GM12872 (cell line): Measurements from ENCODE around the gene RPS6KA1.

Experiments
- TF ChIP-seq, protein P1 (sequence below): IDR thresholded peaks from 3 replicates; pipeline ENCODE4 v1.5.1; 2011; ENCODE audit warnings: low read depth, mild to moderate bottlenecking, low read length, moderate library complexity; ENCODE audit not compliant: insufficient read depth

The RPS6KA1 gene

DNA sequence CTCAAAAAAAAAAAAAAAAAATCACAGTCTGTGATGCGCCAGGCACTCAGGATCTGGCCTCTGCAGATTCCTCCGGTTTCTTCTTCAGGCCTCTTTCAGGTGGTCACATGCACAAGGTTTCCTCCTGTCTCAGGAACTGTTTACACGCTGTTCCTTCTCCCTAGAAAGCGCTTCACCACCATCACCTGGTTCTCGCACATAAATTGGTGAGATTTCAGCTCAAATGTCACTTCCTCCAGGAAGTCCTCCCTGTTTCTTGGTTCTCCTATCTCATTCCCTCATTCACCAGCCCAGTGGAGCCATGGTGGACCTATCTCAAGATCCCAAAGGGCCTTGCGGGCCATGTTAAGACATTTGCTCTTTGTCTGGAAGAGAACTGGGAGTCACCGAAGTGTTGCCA, 30.7 kb upstream of the RPS6KA1 start:
- TF ChIP-seq, protein P1, sequence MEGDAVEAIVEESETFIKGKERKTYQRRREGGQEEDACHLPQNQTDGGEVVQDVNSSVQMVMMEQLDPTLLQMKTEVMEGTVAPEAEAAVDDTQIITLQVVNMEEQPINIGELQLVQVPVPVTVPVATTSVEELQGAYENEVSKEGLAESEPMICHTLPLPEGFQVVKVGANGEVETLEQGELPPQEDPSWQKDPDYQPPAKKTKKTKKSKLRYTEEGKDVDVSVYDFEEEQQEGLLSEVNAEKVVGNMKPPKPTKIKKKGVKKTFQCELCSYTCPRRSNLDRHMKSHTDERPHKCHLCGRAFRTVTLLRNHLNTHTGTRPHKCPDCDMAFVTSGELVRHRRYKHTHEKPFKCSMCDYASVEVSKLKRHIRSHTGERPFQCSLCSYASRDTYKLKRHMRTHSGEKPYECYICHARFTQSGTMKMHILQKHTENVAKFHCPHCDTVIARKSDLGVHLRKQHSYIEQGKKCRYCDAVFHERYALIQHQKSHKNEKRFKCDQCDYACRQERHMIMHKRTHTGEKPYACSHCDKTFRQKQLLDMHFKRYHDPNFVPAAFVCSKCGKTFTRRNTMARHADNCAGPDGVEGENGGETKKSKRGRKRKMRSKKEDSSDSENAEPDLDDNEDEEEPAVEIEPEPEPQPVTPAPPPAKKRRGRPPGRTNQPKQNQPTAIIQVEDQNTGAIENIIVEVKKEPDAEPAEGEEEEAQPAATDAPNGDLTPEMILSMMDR = no peak

DNA sequence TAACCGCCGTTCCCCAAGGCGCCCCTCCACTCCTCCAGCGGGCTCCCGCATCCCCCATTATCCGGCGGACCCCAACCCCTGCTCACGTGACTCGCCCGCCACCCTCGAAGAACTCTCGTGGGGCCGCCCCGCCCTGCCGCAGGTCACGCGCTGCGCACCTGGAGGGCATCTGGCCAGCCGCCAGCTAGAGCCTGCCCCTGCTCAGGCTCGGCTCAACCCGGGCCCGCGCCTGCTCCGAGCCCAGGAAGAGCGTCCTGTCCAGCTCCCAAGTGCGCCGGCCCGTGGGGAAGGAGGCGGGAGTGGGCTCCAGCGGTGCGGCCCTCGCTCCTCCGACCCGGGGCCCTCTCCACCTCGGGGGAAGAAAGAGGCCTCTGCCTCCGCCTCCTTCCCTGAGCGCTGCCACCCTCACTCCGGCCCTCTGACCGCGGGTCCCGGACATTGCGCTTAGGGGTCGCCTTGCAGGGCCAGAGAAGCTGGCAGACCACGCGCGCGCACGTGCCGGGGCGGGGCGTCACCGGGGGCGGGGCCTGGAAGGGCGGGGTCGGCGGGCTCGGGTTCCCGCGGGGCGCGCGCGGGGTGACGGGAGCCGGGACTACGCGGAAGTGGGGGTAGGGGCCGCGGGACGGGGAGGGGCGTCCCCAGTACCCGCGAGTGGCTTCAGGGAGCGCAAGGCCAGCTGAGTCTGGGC, 28.9 kb upstream of the RPS6KA1 start:
- TF ChIP-seq, protein P1 = no peak

DNA sequence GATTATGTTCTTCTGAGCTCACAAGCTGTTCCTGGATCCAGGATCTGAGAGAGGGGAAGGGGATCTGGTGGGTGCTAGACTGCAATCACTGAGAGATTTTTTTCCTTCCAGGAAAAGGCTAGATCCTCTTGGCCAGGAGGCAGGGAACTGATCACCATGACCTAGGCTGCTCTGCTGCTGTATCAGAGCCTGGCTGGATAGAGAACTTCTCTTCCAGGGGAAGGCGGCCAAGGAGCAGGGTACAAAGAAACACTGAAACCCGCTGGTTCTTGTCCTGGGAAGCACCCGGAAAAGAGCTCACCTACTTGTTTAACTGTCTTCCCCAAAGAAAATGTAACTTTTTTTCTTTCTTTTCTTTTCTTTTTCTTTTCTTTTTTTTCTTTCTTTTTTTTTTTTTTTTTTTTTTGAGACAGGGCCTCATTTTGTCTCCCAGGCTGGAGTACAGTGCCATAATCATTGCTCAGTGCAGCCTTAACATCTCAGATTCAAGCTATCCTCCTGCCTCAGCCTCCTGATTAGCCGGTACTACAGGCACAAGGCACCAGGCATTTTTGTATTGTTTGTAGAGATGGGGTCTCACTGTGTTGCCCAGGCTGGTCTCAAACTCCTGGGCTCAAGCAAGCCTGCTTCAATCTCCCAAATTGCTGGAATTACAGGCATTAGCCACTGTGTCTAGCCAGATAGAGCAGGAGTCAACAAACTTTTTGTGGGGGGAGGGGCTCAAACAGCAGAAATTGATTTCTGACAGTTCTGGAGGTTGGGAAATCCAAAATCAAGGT, 12.4 kb upstream of the RPS6KA1 start:
- TF ChIP-seq, protein P1 = no peak

DNA sequence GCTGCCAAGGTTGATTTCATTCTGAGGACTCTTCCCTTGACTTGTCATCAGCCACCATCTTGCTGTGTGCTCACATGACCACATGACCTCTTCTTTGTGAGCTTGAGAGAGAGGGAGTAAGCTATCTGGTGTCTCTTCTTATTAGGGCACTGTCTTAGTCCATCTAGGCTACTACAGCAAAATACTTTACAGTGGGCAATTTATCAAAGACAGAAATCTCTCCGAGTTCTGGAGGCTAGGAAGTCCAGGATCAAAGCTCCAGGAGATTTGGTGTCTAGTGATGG, 11.9 kb upstream of the RPS6KA1 start:
- TF ChIP-seq, protein P1 = no peak

DNA sequence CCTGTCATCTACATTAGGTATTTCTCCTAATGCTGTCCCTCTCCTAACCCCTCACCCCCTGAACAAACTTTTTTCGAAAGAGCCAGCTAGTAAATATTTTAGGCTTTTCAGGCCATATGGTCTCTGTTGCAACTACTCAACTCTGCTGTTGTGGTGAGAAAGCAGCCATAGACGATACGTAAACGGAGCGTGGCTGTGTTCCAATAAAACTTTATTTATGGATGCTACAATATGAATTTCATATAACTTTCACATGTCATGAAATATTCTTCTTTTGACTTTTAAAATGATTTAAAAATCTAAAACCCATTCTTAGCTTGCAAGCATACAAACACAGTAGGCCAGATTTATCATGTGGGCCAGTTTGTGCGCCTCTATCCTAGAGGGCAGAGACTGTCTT, 11.2 kb upstream of the RPS6KA1 start:
- TF ChIP-seq, protein P1 = no peak

DNA sequence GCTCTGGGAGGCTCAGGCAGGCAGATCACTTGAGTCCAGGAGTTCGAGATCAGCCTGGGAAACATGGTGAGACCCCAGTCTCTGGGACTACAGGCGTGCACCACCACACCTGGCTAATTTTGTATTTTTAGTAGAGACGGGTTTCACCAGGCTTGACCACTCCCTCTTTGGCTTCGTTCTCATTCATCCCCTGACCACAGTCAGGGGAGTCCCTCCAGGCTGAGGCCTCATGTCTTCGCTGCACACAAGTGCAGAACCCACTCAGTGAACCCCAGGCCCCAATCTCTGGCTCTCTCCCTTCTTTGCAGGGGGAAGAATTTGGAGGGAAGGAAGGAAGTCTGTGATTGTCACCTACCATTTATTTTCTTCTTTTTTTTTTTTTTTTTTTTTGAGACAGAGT, 9.2 kb upstream of the RPS6KA1 start:
- TF ChIP-seq, protein P1 = no peak

DNA sequence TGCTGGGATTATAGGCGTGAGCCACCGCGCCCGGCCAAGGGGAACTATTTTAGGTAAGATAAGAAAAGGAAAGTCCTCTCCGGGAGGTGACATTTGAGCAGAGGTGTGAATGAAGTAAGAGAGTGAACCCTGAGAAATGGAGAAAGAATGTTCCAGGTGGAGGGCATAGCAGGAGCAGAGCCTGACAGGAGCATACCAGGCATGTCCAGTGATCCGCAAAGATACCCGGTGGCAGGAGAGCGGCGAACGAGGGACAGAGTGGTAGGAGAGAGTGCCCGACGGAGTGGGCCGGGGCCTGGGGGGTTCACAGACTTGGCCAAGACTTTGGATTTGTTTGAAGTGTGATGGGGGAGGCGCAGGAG, 7.9 kb upstream of the RPS6KA1 start:
- TF ChIP-seq, protein P1 = no peak
